ENCODE measurements around the gene ACSL1. TPM values are rescaled to one million over a fixed set of nuclear protein-coding genes. Genes with fewer than 3 reads are reported as not detected.
A peak's percentile ranks its signal among the peaks of the same experiment; 100 is the strongest.

ACSL1 gene
- total RNA-seq, 4 donors from 2014 or later, result 43.5 to 136 (median 52.0) TPM

GRCh38 chr4:184825141-184825895 is 450 bp downstream of the ACSL1 start:
- DNase-seq (ENCODE audit: extremely low spot score), result no peak
- Histone ChIP-seq H3K27ac (replicated peaks in 1 of 4) (peak overlapping the region; percentile 78 to 93 (median 88)), H3K9me3 (no peaks in the 10 kb centered on the region), H3K4me3 (peak overlapping the region; percentile 74 to 91 (median 84)), H3K4me1 (peaks cover 27 to 30% (median 28%) of the 10 kb centered on the region in 4 donors), H3K27me3 (no peaks in the 10 kb centered on the region), H3K36me3 (no peaks in the 10 kb centered on the region)
- intact Hi-C loops (cut with DNase I), result loop anchor here (10.0 kb wide), 2 partner anchors 171 to 319 kb away; partner anchors contain the start of gene SLC25A4
- no peak for TF ChIP-seq EP300 (IDR thresholded peaks at IDR 0.05)
- TF ChIP-seq CTCF (IDR thresholded peaks at IDR 0.05), result no peak
- TF ChIP-seq POLR2A (IDR thresholded peaks at IDR 0.05; ENCODE audit: low read depth), result no peak
- no peak for TF ChIP-seq POLR2AphosphoS5 (IDR thresholded peaks at IDR 0.05)
- 5% methylated on average over 30 of the region's 92 CpGs for WGBS

GRCh38 chr4:184824776-184825084 is 1.0 kb downstream of the ACSL1 start:
- Histone ChIP-seq H3K27ac (replicated peaks in 1 of 4) (peak overlapping the region; percentile 78 to 93 (median 88)), H3K9me3 (no peaks in the 10 kb centered on the region), H3K27me3 (no peaks in the 10 kb centered on the region), H3K4me3 (peak overlapping the region; percentile 74 to 91 (median 84)), H3K36me3 (no peaks in the 10 kb centered on the region), H3K4me1 (peaks cover 28 to 35% (median 31%) of the 10 kb centered on the region in 4 donors)
- TF ChIP-seq EP300 (IDR thresholded peaks at IDR 0.05), result no peak
- no peak for TF ChIP-seq CTCF (IDR thresholded peaks at IDR 0.05)
- TF ChIP-seq POLR2A (IDR thresholded peaks at IDR 0.05; ENCODE audit: low read depth), result no peak
- no peak for TF ChIP-seq POLR2AphosphoS5 (IDR thresholded peaks at IDR 0.05)
- no peak for DNase-seq (ENCODE audit: extremely low spot score)
- intact Hi-C loops (cut with DNase I), result loop anchor here (10.0 kb wide), 2 partner anchors 170 to 320 kb away; partner anchors contain the start of gene SLC25A4
- whole genome bisulfite sequencing, result 39% methylated on average over 6 of the region's 6 CpGs

GRCh38 chr4:184824081-184824775 is 1.5 kb downstream of the ACSL1 start:
- Histone ChIP-seq H3K4me3 (peak overlapping the region; percentile 74 to 91 (median 84)), H3K36me3 (no peaks in the 10 kb centered on the region), H3K27ac (replicated peaks in 1 of 4) (peak overlapping the region in 2 of 4 donors; percentile 78 to 93), H3K27me3 (no peaks in the 10 kb centered on the region), H3K9me3 (no peaks in the 10 kb centered on the region), H3K4me1 (peaks cover 28 to 39% (median 35%) of the 10 kb centered on the region in 4 donors)
- DNase-seq (ENCODE audit: extremely low spot score), result no peak
- intact Hi-C loops (cut with DNase I), result loop anchor here (10.0 kb wide), 2 partner anchors 169 to 321 kb away; partner anchors contain the start of gene SLC25A4
- TF ChIP-seq POLR2A (IDR thresholded peaks at IDR 0.05; ENCODE audit: low read depth), result no peak
- no peak for TF ChIP-seq EP300 (IDR thresholded peaks at IDR 0.05)
- no peak for TF ChIP-seq CTCF (IDR thresholded peaks at IDR 0.05)
- TF ChIP-seq POLR2AphosphoS5 (IDR thresholded peaks at IDR 0.05), result no peak
- WGBS, result 77% methylated on average over 13 of the region's 13 CpGs

- DNase-seq (ENCODE audit: extremely low spot score), result no peak
- Histone ChIP-seq H3K27ac (replicated peaks in 1 of 4) (no peak overlapping the region), H3K36me3 (no peaks in the 10 kb centered on the region), H3K4me1 (peaks cover 29 to 46% (median 41%) of the 10 kb centered on the region in 4 donors), H3K4me3 (no peak overlapping the region), H3K9me3 (no peaks in the 10 kb centered on the region), H3K27me3 (no peaks in the 10 kb centered on the region)
- WGBS, result 97% methylated on average over 2 of the region's 2 CpGs
- intact Hi-C loops (cut with DNase I), result loop anchor here (10.0 kb wide), 2 partner anchors 168 to 322 kb away; partner anchors contain the start of gene SLC25A4
- TF ChIP-seq EP300 (IDR thresholded peaks at IDR 0.05), result no peak
- TF ChIP-seq CTCF (IDR thresholded peaks at IDR 0.05), result no peak
Observed at GRCh38 chr4:184823014-184823413, 2.8 kb downstream of the ACSL1 start.

Data from esophagus muscularis mucosa (tissue), 4 donors.